ENCODE results near the gene MAMDC4. TPM values are rescaled to one million over a fixed set of nuclear protein-coding genes. Genes with fewer than 3 reads are reported as not detected.

Gene MAMDC4
- total and polyA plus RNA-seq, 2 of the 13 experiments (the other 11 are each of a cell fraction or from before 2014, with no cell fraction given): 6.0 to 6.8 TPM

- Histone ChIP-seq H3K9me3 (ENCODE audit: low read length) (no peaks in the 10 kb centered on the region), H3K4me2 (ENCODE audit: low read depth, low read length) (no peak overlapping the region), H3K27me3 (ENCODE audit: control insufficient read depth in 1 of 2, insufficient read depth in 2 of 2, low read length in 2 of 2) (no peaks in the 10 kb centered on the region), H3K27ac (ENCODE audit: extremely low read length, insufficient read depth, low read length) (no peak overlapping the region), H3K9ac (ENCODE audit: insufficient read depth, low read depth, low read length) (no peak overlapping the region), H2AFZ (ENCODE audit: low read length) (no peak overlapping the region), H4K20me1 (ENCODE audit: insufficient read depth, low read length) (no peaks in the 10 kb centered on the region), H3K4me3 (replicated peaks in 1 of 3; ENCODE audit: insufficient read depth in 1 of 3, low read depth in 2 of 3, low read length in 3 of 3) (no peak overlapping the region), H3K36me3 (replicated peaks in 1 of 2; ENCODE audit: control insufficient read depth in 1 of 2, insufficient read depth in 2 of 2, low read length in 2 of 2) (peaks cover 39 to 65% of the 10 kb centered on the region in 2 experiments), H3K4me1 (ENCODE audit: insufficient read depth, low read length) (no peaks in the 10 kb centered on the region), H3K79me2 (ENCODE audit: insufficient read depth, low read length) (no peaks in the 10 kb centered on the region)
- no TSS peak for BruUV-seq (replicated peaks)
- in situ Hi-C loops (cut with HindIII; ENCODE audit: extremely low pct_ligation_motif_present, low pct_unique_long_range_greater_than_20kb): no loop called here
- ATAC-seq: no peak
- DNase-seq (ENCODE audit: low spot score): no peak
- ChIA-PET POLR2A (no interaction called here), CTCF (ENCODE audit: low intra/inter-chr PET ratio, low total read pairs) (no interaction called here)
- WGBS (ENCODE audit: low lambda C conversion rate): 96% methylated on average over 28 of the region's 30 CpGs
- intact Hi-C loops (cut with micrococcal nuclease; ENCODE audit: unreplicated experiment): no loop called here
- TF ChIP-seq SP4 (CRISPR knock-in tag; IDR thresholded peaks at IDR 0.05) (no peak), KAT2B (IDR thresholded peaks at IDR 0.05; ENCODE audit: borderline replicate concordance, low read depth, low read length) (no peak), AGO1 (IDR thresholded peaks at IDR 0.05; ENCODE audit: low read depth, low read length, poor library complexity, severe bottlenecking) (peak; percentile 29)
- no peak for FAIRE-seq
Measured at GRCh38 chr9:136831002-136831719, 21.0 kb upstream of the MAMDC4 start.

DNA sequence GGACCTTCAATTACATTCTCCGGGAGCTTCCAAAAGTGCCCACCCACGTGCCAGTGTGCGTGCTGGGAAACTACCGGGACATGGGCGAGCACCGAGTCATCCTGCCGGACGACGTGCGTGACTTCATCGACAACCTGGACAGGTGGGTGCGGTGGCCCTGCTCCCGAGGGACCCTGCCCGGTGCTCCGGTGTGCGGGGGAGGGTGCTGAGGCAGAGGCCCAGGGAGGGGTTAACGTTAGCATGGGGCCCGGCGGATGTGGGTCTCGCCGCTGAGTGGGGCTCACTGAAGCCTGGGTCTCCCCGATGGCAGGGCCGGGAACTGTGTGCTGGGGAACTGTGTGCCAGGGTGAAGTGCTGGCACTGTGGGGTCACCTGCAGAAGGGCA is 20.4 kb upstream of the MAMDC4 start:
- in situ Hi-C loops (cut with HindIII; ENCODE audit: extremely low pct_ligation_motif_present, low pct_unique_long_range_greater_than_20kb) (no loop called here), intact Hi-C loops (cut with micrococcal nuclease; ENCODE audit: unreplicated experiment) (no loop called here)
- ATAC-seq (no peak), FAIRE-seq (no peak), DNase-seq (ENCODE audit: low spot score) (no peak)
- CTCF ChIA-PET (ENCODE audit: low intra/inter-chr PET ratio, low total read pairs): no interaction called here
- Histone ChIP-seq H3K9ac (ENCODE audit: insufficient read depth, low read depth, low read length) (no peak overlapping the region), H3K4me2 (ENCODE audit: low read depth, low read length) (no peak overlapping the region), H4K20me1 (ENCODE audit: insufficient read depth, low read length) (no peaks in the 10 kb centered on the region), H3K4me3 (replicated peaks in 1 of 3; ENCODE audit: insufficient read depth in 1 of 3, low read depth in 2 of 3, low read length in 3 of 3) (no peak overlapping the region), H3K36me3 (replicated peaks in 1 of 2; ENCODE audit: control insufficient read depth in 1 of 2, insufficient read depth in 2 of 2, low read length in 2 of 2) (peaks cover 36 to 59% of the 10 kb centered on the region in 2 experiments), H3K27ac (ENCODE audit: extremely low read length, insufficient read depth, low read length) (no peak overlapping the region), H3K27me3 (ENCODE audit: control insufficient read depth in 1 of 2, insufficient read depth in 2 of 2, low read length in 2 of 2) (no peaks in the 10 kb centered on the region), H2AFZ (ENCODE audit: low read length) (no peak overlapping the region), H3K79me2 (ENCODE audit: insufficient read depth, low read length) (no peaks in the 10 kb centered on the region), H3K9me3 (ENCODE audit: low read length) (no peaks in the 10 kb centered on the region), H3K4me1 (ENCODE audit: insufficient read depth, low read length) (no peaks in the 10 kb centered on the region)
- POLR2A ChIA-PET: no interaction called here
- WGBS (ENCODE audit: low lambda C conversion rate): 99% methylated on average over 21 of the region's 23 CpGs
- no TSS peak for BruUV-seq (replicated peaks)
- TF ChIP-seq POLR2A (IDR thresholded peaks at IDR 0.05; ENCODE audit: insufficient read depth in 1 of 2, low read depth in 2 of 2, low read length in 2 of 2) (0 out of 4 replicates have a peak, but pooled peaks of 1 of the 2 experiments have one; percentile 20), AGO2 (optimal IDR thresholded peaks at IDR 0.05; ENCODE audit: low read depth, low read length) (peak; percentile 87), POGK (CRISPR knock-in tag; conservative IDR thresholded peaks at IDR 0.05) (no peak), ETV6 (CRISPR knock-in tag; conservative IDR thresholded peaks at IDR 0.05) (no peak), MEF2D (CRISPR knock-in tag; IDR thresholded peaks at IDR 0.05) (no peak), ZBTB38 (CRISPR knock-in tag; IDR thresholded peaks at IDR 0.05) (no peak), AGO1 (IDR thresholded peaks at IDR 0.05; ENCODE audit: low read depth, low read length, poor library complexity, severe bottlenecking) (peak; percentile 20), RBFOX2 (IDR thresholded peaks at IDR 0.05; ENCODE audit: low read depth, low read length) (peak; percentile 58), ZNF713 (CRISPR knock-in tag; IDR thresholded peaks at IDR 0.05) (no peak), KDM2A (CRISPR knock-in tag; IDR thresholded peaks at IDR 0.05; ENCODE audit: borderline replicate concordance, low read depth) (no peak), ZNF331 (CRISPR knock-in tag; IDR thresholded peaks at IDR 0.05) (no peak), FOXK2 (IDR thresholded peaks at IDR 0.05) (no peak), IRF2 (CRISPR knock-in tag; IDR thresholded peaks at IDR 0.05) (no peak), PPARG (CRISPR knock-in tag; conservative IDR thresholded peaks at IDR 0.05) (no peak), KMT2A (CRISPR knock-in tag; IDR thresholded peaks at IDR 0.05) (no peak)
- TF ChIP-seq, protein P1, sequence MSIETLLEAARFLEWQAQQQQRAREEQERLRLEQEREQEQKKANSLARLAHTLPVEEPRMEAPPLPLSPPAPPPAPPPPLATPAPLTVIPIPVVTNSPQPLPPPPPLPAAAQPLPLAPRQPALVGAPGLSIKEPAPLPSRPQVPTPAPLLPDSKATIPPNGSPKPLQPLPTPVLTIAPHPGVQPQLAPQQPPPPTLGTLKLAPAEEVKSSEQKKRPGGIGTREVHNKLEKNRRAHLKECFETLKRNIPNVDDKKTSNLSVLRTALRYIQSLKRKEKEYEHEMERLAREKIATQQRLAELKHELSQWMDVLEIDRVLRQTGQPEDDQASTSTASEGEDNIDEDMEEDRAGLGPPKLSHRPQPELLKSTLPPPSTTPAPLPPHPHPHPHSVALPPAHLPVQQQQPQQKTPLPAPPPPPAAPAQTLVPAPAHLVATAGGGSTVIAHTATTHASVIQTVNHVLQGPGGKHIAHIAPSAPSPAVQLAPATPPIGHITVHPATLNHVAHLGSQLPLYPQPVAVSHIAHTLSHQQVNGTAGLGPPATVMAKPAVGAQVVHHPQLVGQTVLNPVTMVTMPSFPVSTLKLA (IDR thresholded peaks at IDR 0.05): no peak
